Testis (tissue), 2 donors: Measurements from ENCODE around the gene MCC.

ENCODE experiments used
- POLR2A ChIP-seq: fragments of 450-650 bp; IDR thresholded peaks from one replicate; pipeline ENCODE4 v1.6.1; 2017; ENCODE audit warnings: antibody characterized with exemption, mild to moderate bottlenecking, moderate library complexity
- TF ChIP-seq, protein P1 (sequence below), 3 experiments: fragments of 450-650 bp in 2 of 3; fragments of 200-600 bp in 1 of 3; sonication (generic) in 1 of 3; IDR thresholded peaks; one replicate each; pipeline ENCODE4 v1.5.1; 2016 to 2019; ENCODE audit warnings: antibody characterized with exemption in 3 of 3, mild to moderate bottlenecking in 2 of 3, moderate library complexity in 1 of 3

DNA sequence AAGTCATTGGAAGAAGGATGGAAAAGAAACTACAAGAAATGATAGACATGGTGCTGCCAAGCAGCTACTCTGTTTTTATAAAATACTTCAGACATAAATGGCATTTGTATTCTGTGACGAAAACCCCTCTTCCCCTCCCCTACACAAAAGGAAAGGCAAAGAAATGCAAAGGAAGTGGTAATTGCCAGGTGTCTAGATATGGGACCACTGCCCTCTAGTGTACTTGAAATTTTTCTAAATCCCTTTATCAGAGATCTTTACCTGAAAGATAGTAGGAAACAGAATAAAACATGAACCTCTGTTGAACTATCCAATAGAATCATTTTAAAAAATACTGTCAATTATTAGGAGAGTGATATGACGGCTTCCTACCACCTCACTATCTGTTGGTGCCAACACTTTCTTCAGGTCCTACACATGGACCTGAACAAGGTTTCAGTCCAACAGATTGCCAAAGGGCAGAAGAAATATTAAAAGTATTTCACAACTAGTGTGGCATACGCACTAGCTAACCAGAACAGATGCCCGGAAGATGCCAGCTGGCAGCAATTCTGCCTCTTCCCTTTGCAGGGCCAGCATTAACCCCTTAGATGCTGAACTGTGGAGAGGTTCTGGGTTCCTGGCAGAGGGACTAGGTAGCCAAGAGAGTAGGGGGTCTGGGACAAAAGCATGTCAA lies 157.6 kb downstream of the MCC start:
- TF ChIP-seq, protein P1, sequence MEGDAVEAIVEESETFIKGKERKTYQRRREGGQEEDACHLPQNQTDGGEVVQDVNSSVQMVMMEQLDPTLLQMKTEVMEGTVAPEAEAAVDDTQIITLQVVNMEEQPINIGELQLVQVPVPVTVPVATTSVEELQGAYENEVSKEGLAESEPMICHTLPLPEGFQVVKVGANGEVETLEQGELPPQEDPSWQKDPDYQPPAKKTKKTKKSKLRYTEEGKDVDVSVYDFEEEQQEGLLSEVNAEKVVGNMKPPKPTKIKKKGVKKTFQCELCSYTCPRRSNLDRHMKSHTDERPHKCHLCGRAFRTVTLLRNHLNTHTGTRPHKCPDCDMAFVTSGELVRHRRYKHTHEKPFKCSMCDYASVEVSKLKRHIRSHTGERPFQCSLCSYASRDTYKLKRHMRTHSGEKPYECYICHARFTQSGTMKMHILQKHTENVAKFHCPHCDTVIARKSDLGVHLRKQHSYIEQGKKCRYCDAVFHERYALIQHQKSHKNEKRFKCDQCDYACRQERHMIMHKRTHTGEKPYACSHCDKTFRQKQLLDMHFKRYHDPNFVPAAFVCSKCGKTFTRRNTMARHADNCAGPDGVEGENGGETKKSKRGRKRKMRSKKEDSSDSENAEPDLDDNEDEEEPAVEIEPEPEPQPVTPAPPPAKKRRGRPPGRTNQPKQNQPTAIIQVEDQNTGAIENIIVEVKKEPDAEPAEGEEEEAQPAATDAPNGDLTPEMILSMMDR (IDR thresholded peaks at IDR 0.05): peak in 2 of 3 experiments; percentile 9 to 17
- no peak for TF ChIP-seq POLR2A
